Measurements from ENCODE around the gene PCDH15. TPM values are rescaled to one million over a fixed set of nuclear protein-coding genes. Genes with fewer than 3 reads are reported as not detected.

Gene PCDH15
- total and polyA plus RNA-seq, 2 of the 13 experiments (the other 11 are each of a cell fraction or from before 2014, with no cell fraction given), result not detected

DNA sequence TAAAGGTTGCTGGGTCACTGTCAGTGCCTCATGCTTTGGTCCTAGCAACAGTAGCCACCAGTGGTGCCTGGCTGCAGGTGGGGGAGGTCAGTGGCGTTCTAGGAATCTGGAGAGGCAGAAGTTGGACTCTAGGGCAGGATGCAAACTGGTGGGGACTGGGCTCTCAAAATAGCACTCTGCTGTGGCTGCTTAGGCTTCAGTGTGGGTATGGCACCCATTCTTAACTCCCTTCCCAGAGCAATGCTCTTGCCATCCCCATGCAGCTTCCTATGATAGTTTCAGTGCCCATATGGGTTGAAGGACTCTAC lies 330.8 kb downstream of the PCDH15 start:
- Histone ChIP-seq H3K4me2 (ENCODE audit: low read depth, low read length) (peak overlapping the region; percentile 28), H3K27ac (ENCODE audit: extremely low read length, insufficient read depth, low read length) (no peak overlapping the region), H3K9me3 (ENCODE audit: low read length) (no peaks in the 10 kb centered on the region), H3K4me1 (ENCODE audit: insufficient read depth, low read length) (no peaks in the 10 kb centered on the region), H4K20me1 (ENCODE audit: insufficient read depth, low read length) (no peaks in the 10 kb centered on the region), H2AFZ (ENCODE audit: low read length) (no peak overlapping the region), H3K79me2 (ENCODE audit: insufficient read depth, low read length) (no peaks in the 10 kb centered on the region), H3K4me3 (replicated peaks in 1 of 3; ENCODE audit: insufficient read depth in 1 of 3, low read depth in 2 of 3, low read length in 3 of 3) (peak overlapping the region in 1 of 3 experiments; percentile 27; a peak in 2 of 6 replicates), H3K27me3 (ENCODE audit: control insufficient read depth in 1 of 2, insufficient read depth in 2 of 2, low read length in 2 of 2) (no peaks in the 10 kb centered on the region), H3K36me3 (replicated peaks in 1 of 2; ENCODE audit: control insufficient read depth in 1 of 2, insufficient read depth in 2 of 2, low read length in 2 of 2) (no peaks in the 10 kb centered on the region), H3K9ac (ENCODE audit: insufficient read depth, low read depth, low read length) (no peak overlapping the region)
- ATAC-seq, result peak; percentile 71
- POLR2A ChIA-PET, result no interaction called here
- DNase-seq (ENCODE audit: low spot score), result no peak
- in situ Hi-C loops (cut with HindIII; ENCODE audit: extremely low pct_ligation_motif_present, low pct_unique_long_range_greater_than_20kb), result no loop called here
- no peak for FAIRE-seq
- intact Hi-C loops (cut with micrococcal nuclease; ENCODE audit: unreplicated experiment), result no loop called here
- no TSS peak for BruUV-seq (replicated peaks)
- 0% methylated on average over 1 of the region's 1 CpG for WGBS (ENCODE audit: low lambda C conversion rate)
- CTCF ChIA-PET (ENCODE audit: low intra/inter-chr PET ratio, low total read pairs), result no interaction called here
- TF ChIP-seq TEAD3 (CRISPR knock-in tag; optimal IDR thresholded peaks at IDR 0.05; ENCODE audit: borderline replicate concordance) (no peak), MTF2 (CRISPR knock-in tag; IDR thresholded peaks at IDR 0.05; ENCODE audit: borderline replicate concordance) (no peak), ZMYM2 (CRISPR knock-in tag; IDR thresholded peaks at IDR 0.05) (no peak), MED8 (CRISPR knock-in tag; IDR thresholded peaks at IDR 0.05; ENCODE audit: insufficient replicate concordance) (no peak), SRSF1 (optimal IDR thresholded peaks at IDR 0.05; ENCODE audit: low read depth, low read length) (no peak), HMGA1 (CRISPR knock-in tag; conservative IDR thresholded peaks at IDR 0.05) (no peak), U2AF2 (IDR thresholded peaks at IDR 0.05; ENCODE audit: low read depth, low read length) (no peak), KAT7 (CRISPR knock-in tag; IDR thresholded peaks at IDR 0.05; ENCODE audit: borderline replicate concordance) (no peak), MBNL3 (CRISPR knock-in tag; conservative IDR thresholded peaks at IDR 0.05) (no peak), ZNF33A (CRISPR knock-in tag; IDR thresholded peaks at IDR 0.05; ENCODE audit: borderline replicate concordance) (no peak), SMAD3 (CRISPR knock-in tag; IDR thresholded peaks at IDR 0.05) (no peak), HNF4G (IDR thresholded peaks at IDR 0.05; ENCODE audit: borderline replicate concordance, low read depth, low read length) (no peak), HNF4G (CRISPR knock-in tag; IDR thresholded peaks at IDR 0.05; ENCODE audit: borderline replicate concordance, low read depth) (no peak), E2F1 (CRISPR knock-in tag; IDR thresholded peaks at IDR 0.05) (no peak), KLF6 (CRISPR knock-in tag; IDR thresholded peaks at IDR 0.05) (no peak)
- TF ChIP-seq, protein P1, sequence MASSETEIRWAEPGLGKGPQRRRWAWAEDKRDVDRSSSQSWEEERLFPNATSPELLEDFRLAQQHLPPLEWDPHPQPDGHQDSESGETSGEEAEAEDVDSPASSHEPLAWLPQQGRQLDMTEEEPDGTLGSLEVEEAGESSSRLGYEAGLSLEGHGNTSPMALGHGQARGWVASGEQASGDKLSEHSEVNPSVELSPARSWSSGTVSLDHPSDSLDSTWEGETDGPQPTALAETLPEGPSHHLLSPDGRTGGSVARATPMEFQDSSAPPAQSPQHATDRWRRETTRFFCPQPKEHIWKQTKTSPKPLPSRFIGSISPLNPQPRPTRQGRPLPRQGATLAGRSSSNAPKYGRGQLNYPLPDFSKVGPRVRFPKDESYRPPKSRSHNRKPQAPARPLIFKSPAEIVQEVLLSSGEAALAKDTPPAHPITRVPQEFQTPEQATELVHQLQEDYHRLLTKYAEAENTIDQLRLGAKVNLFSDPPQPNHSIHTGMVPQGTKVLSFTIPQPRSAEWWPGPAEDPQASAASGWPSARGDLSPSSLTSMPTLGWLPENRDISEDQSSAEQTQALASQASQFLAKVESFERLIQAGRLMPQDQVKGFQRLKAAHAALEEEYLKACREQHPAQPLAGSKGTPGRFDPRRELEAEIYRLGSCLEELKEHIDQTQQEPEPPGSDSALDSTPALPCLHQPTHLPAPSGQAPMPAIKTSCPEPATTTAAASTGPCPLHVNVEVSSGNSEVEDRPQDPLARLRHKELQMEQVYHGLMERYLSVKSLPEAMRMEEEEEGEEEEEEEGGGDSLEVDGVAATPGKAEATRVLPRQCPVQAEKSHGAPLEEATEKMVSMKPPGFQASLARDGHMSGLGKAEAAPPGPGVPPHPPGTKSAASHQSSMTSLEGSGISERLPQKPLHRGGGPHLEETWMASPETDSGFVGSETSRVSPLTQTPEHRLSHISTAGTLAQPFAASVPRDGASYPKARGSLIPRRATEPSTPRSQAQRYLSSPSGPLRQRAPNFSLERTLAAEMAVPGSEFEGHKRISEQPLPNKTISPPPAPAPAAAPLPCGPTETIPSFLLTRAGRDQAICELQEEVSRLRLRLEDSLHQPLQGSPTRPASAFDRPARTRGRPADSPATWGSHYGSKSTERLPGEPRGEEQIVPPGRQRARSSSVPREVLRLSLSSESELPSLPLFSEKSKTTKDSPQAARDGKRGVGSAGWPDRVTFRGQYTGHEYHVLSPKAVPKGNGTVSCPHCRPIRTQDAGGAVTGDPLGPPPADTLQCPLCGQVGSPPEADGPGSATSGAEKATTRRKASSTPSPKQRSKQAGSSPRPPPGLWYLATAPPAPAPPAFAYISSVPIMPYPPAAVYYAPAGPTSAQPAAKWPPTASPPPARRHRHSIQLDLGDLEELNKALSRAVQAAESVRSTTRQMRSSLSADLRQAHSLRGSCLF (CRISPR knock-in tag; IDR thresholded peaks at IDR 0.05; ENCODE audit: borderline replicate concordance), result no peak
- TF ChIP-seq, protein P2, sequence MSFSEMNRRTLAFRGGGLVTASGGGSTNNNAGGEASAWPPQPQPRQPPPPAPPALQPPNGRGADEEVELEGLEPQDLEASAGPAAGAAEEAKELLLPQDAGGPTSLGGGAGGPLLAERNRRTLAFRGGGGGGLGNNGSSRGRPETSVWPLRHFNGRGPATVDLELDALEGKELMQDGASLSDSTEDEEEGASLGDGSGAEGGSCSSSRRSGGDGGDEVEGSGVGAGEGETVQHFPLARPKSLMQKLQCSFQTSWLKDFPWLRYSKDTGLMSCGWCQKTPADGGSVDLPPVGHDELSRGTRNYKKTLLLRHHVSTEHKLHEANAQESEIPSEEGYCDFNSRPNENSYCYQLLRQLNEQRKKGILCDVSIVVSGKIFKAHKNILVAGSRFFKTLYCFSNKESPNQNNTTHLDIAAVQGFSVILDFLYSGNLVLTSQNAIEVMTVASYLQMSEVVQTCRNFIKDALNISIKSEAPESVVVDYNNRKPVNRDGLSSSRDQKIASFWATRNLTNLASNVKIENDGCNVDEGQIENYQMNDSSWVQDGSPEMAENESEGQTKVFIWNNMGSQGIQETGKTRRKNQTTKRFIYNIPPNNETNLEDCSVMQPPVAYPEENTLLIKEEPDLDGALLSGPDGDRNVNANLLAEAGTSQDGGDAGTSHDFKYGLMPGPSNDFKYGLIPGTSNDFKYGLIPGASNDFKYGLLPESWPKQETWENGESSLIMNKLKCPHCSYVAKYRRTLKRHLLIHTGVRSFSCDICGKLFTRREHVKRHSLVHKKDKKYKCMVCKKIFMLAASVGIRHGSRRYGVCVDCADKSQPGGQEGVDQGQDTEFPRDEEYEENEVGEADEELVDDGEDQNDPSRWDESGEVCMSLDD (CRISPR knock-in tag; IDR thresholded peaks at IDR 0.05; ENCODE audit: borderline replicate concordance), result no peak

Measured in HepG2 (cell line).